Bone marrow (tissue), 2 donors: ENCODE results near the gene PFKP.
A peak's percentile ranks its signal among the peaks of the same experiment; 100 is the strongest.

Experiments
- DNase-seq, 2 donors: peaks; one replicate each; lab custom pipeline; 2025; lab: John Stamatoyannopoulos, UW

The PFKP gene

GRCh38 chr10:3071405-3072198, 4.3 kb downstream of the PFKP start:
- peak in 1 of 2 donors; percentile 97 for DNase-seq

GRCh38 chr10:3072641-3073360, 5.5 kb downstream of the PFKP start:
- no peak for DNase-seq

GRCh38 chr10:3074145-3074665, 6.9 kb downstream of the PFKP start:
- no peak for DNase-seq

- DNase-seq = no peak
Observed at GRCh38 chr10:3074985-3075600, 7.7 kb downstream of the PFKP start.

GRCh38 chr10:3076138-3076537, 8.8 kb downstream of the PFKP start:
- no peak for DNase-seq

GRCh38 chr10:3077509-3077908, 10.2 kb downstream of the PFKP start:
- no peak for DNase-seq

- no peak for DNase-seq
Observed at GRCh38 chr10:3077940-3078630, 10.7 kb downstream of the PFKP start.

- DNase-seq = no peak
Observed at GRCh38 chr10:3081383-3081981, 14.1 kb downstream of the PFKP start.

- no peak for DNase-seq
Observed at GRCh38 chr10:3082290-3082689, 14.9 kb downstream of the PFKP start.

GRCh38 chr10:3085785-3086567, 18.6 kb downstream of the PFKP start:
- no peak for DNase-seq

GRCh38 chr10:3090388-3090787, 23.0 kb downstream of the PFKP start:
- no peak for DNase-seq

GRCh38 chr10:3090914-3091787, 23.8 kb downstream of the PFKP start:
- DNase-seq = no peak

- DNase-seq = no peak
Observed at GRCh38 chr10:3091921-3092320, 24.6 kb downstream of the PFKP start.

GRCh38 chr10:3093996-3094395, 26.6 kb downstream of the PFKP start:
- DNase-seq = no peak

- no peak for DNase-seq
Observed at GRCh38 chr10:3094609-3095036, 27.3 kb downstream of the PFKP start.

GRCh38 chr10:3095373-3096139, 28.2 kb downstream of the PFKP start:
- DNase-seq = peak; percentile 7 to 95

- no peak for DNase-seq
Observed at GRCh38 chr10:3096149-3096548, 28.8 kb downstream of the PFKP start.

GRCh38 chr10:3097160-3097559, 29.8 kb downstream of the PFKP start:
- no peak for DNase-seq

GRCh38 chr10:3098689-3099088, 31.3 kb downstream of the PFKP start:
- DNase-seq = no peak
